ENCODE measurements around the gene GGA3. TPM values are rescaled to one million over a fixed set of nuclear protein-coding genes. Genes with fewer than 3 reads are reported as not detected.
A peak's percentile ranks its signal among the peaks of the same experiment; 100 is the strongest.
"Not testable (repeated sequence)": the region's sequence is repeated elsewhere in the genome, so short reads cannot be mapped to it uniquely, and the experiment has no call there.

The GGA3 gene
- total and polyA plus RNA-seq, 7 experiments from 2014 or later, result 13.2 to 128 (median 81.9) TPM

- Mint-ChIP-seq H3K27me3 (no peaks in the 10 kb centered on the region), H3K36me3 (peaks cover 0 to 14% (median 0%) of the 10 kb centered on the region in 5 donors), H3K9me3 (peaks cover 0 to 1% (median 0%) of the 10 kb centered on the region in 11 donors), H3K4me1 (peaks cover 9 to 40% (median 34%) of the 10 kb centered on the region in 7 donors), H3K27ac (no peak overlapping the region), H3K4me3 (peak overlapping the region in 1 of 10 donors; percentile 7)
- CTCF ChIA-PET, result no interaction called here
- no peak for DNase-seq
- no peaks in the 10 kb centered on the region for H3K9me3 ChIP-seq (ENCODE audit: control insufficient read depth in 2 of 3, low read length in 3 of 3)
- H3K27me3 ChIP-seq (ENCODE audit: control insufficient read depth in 2 of 2, insufficient read depth in 2 of 2, low read length in 2 of 2), result no peaks in the 10 kb centered on the region
- H3K4me1 ChIP-seq (ENCODE audit: control insufficient read depth in 2 of 2, insufficient read depth in 2 of 2, low read length in 2 of 2), result peaks cover 13 to 17% of the 10 kb centered on the region in 2 donors
- H3K27ac ChIP-seq (ENCODE audit: low read depth, low read length), result no peak overlapping the region
- peaks cover 0 to 60% (median 12%) of the 10 kb centered on the region in 3 experiments for H3K36me3 ChIP-seq (ENCODE audit: control insufficient read depth in 2 of 3, insufficient read depth in 3 of 3, low read length in 3 of 3)
- intact Hi-C loops (cut with micrococcal nuclease), result loop anchor here (10.0 kb wide), 2 partner anchors 281 to 319 kb away; partner anchors contain the start of genes CDR2L (in 1 of the 2) and MYO15B (in 1 of the 2)
- POLR2A ChIA-PET, result no interaction called here
- no peak for ATAC-seq
- H3K4me3 ChIP-seq (ENCODE audit: low read length), result no peak overlapping the region
Observed at GRCh38 chr17:75265614-75266315, 4.4 kb upstream of the GGA3 start.

- intact Hi-C loops (cut with micrococcal nuclease), result loop anchor here (5.0 to 10.0 kb wide), 3 partner anchors 278 to 519 kb away; partner anchors contain the start of genes CDR2L (in 1 of the 2), MYO15B (in 1 of the 2) and UNK (in 1 of the 2)
- H3K36me3 ChIP-seq (ENCODE audit: control insufficient read depth in 2 of 3, insufficient read depth in 3 of 3, low read length in 3 of 3), result peaks cover 0 to 57% (median 12%) of the 10 kb centered on the region in 3 experiments
- H3K27ac ChIP-seq (ENCODE audit: low read depth, low read length), result peak overlapping the region; percentile 99
- peaks cover 23% of the 10 kb centered on the region in 2 donors for H3K4me1 ChIP-seq (ENCODE audit: control insufficient read depth in 2 of 2, insufficient read depth in 2 of 2, low read length in 2 of 2)
- POLR2A ChIA-PET, result interaction anchor here (0.7 to 6.0 kb wide), 9 partner anchors 10 to 251 kb away, joined by 3 to 132 read pairs (median 10); partner anchors contain the start of genes GRB2, MIF4GD, MRPL58 and SLC25A19
- DNase-seq (no peak), ATAC-seq (no peak)
- Mint-ChIP-seq H3K27me3 (no peaks in the 10 kb centered on the region), H3K9me3 (peaks cover 0 to 1% (median 0%) of the 10 kb centered on the region in 11 donors), H3K4me3 (peak overlapping the region; percentile 73 to 100 (median 97)), H3K36me3 (peaks cover 0 to 19% (median 4%) of the 10 kb centered on the region in 5 donors), H3K4me1 (peaks cover 27 to 50% (median 47%) of the 10 kb centered on the region in 7 donors), H3K27ac (peak overlapping the region in 8 of 9 donors; percentile 37 to 100 (median 100))
- no peaks in the 10 kb centered on the region for H3K9me3 ChIP-seq (ENCODE audit: control insufficient read depth in 2 of 3, low read length in 3 of 3)
- no peak overlapping the region for H3K4me3 ChIP-seq (ENCODE audit: low read length)
- CTCF ChIA-PET, result interaction anchor here (0.6 to 3.7 kb wide), 7 partner anchors 7 to 393 kb away, joined by 3 to 26 read pairs (median 4); partner anchors contain the start of gene MIF4GD
- H3K27me3 ChIP-seq (ENCODE audit: control insufficient read depth in 2 of 2, insufficient read depth in 2 of 2, low read length in 2 of 2), result no peaks in the 10 kb centered on the region
Observed at GRCh38 chr17:75263055-75263454, 1.6 kb upstream of the GGA3 start.

GRCh38 chr17:75262112-75262606 lies 753 bp upstream of the GGA3 start:
- Mint-ChIP-seq H3K4me1 (peaks cover 36 to 58% (median 56%) of the 10 kb centered on the region in 7 donors), H3K9me3 (peaks cover 0 to 1% (median 0%) of the 10 kb centered on the region in 11 donors), H3K4me3 (peak overlapping the region; percentile 94 to 100 (median 97)), H3K27me3 (no peaks in the 10 kb centered on the region), H3K27ac (peak overlapping the region; percentile 100), H3K36me3 (peaks cover 0 to 19% (median 4%) of the 10 kb centered on the region in 5 donors)
- DNase-seq (no peak), ATAC-seq (no peak)
- Histone ChIP-seq H3K27ac (ENCODE audit: low read depth, low read length) (peak overlapping the region; percentile 99), H3K9me3 (ENCODE audit: control insufficient read depth in 2 of 3, low read length in 3 of 3) (no peaks in the 10 kb centered on the region), H3K4me1 (ENCODE audit: control insufficient read depth in 2 of 2, insufficient read depth in 2 of 2, low read length in 2 of 2) (peaks cover 23% of the 10 kb centered on the region in 2 donors), H3K36me3 (ENCODE audit: control insufficient read depth in 2 of 3, insufficient read depth in 3 of 3, low read length in 3 of 3) (peaks cover 0 to 48% (median 12%) of the 10 kb centered on the region in 3 experiments), H3K27me3 (ENCODE audit: control insufficient read depth in 2 of 2, insufficient read depth in 2 of 2, low read length in 2 of 2) (no peaks in the 10 kb centered on the region), H3K4me3 (ENCODE audit: low read length) (peak overlapping the region; percentile 98)
- intact Hi-C loops (cut with micrococcal nuclease), result loop anchor here (5.0 to 10.0 kb wide), 3 partner anchors 277 to 520 kb away; partner anchors contain the start of genes CDR2L (in 1 of the 2), MYO15B (in 1 of the 2) and UNK (in 1 of the 2)
- ChIA-PET POLR2A (interaction anchor here (0.8 to 6.0 kb wide), 23 partner anchors 10 to 514 kb away, joined by 3 to 132 read pairs (median 6); partner anchors contain the start of genes FDXR, GRB2, MIF4GD and MRPL58), CTCF (interaction anchor here (0.5 to 3.7 kb wide), 14 partner anchors 8 to 197 kb away, joined by 3 to 26 read pairs (median 3); partner anchors contain the start of genes GRB2, MIF4GD, SLC25A19 and SUMO2)

GRCh38 chr17:75260641-75261335 lies 618 bp downstream of the GGA3 start:
- Histone ChIP-seq H3K4me1 (ENCODE audit: control insufficient read depth in 2 of 2, insufficient read depth in 2 of 2, low read length in 2 of 2) (peaks cover 23% of the 10 kb centered on the region in 2 donors), H3K27me3 (ENCODE audit: control insufficient read depth in 2 of 2, insufficient read depth in 2 of 2, low read length in 2 of 2) (no peaks in the 10 kb centered on the region), H3K36me3 (ENCODE audit: control insufficient read depth in 2 of 3, insufficient read depth in 3 of 3, low read length in 3 of 3) (peaks cover 0 to 34% (median 6%) of the 10 kb centered on the region in 3 experiments), H3K4me3 (ENCODE audit: low read length) (peak overlapping the region; percentile 98), H3K27ac (ENCODE audit: low read depth, low read length) (peak overlapping the region; percentile 99), H3K9me3 (ENCODE audit: control insufficient read depth in 2 of 3, low read length in 3 of 3) (no peaks in the 10 kb centered on the region)
- Mint-ChIP-seq H3K9me3 (peaks cover 0 to 1% (median 0%) of the 10 kb centered on the region in 11 donors), H3K27ac (peak overlapping the region; percentile 100), H3K36me3 (peaks cover 0 to 14% (median 4%) of the 10 kb centered on the region in 5 donors), H3K4me3 (peak overlapping the region; percentile 94 to 100 (median 97)), H3K4me1 (peaks cover 44 to 72% (median 69%) of the 10 kb centered on the region in 7 donors), H3K27me3 (no peaks in the 10 kb centered on the region)
- peak; percentile 25 for ATAC-seq
- peak in 1 of 9 donors; percentile 54 for DNase-seq
- intact Hi-C loops (cut with micrococcal nuclease), result loop anchor here (1.0 to 10.0 kb wide), 20 partner anchors 10 to 1466 kb away; partner anchors contain the start of genes GRB2 (in 2 of the 2), MIF4GD (in 2 of the 2), NUP85 (in 2 of the 2) and SLC25A19 (in 2 of the 2)
- ChIA-PET CTCF (interaction anchor here (0.6 to 3.7 kb wide), 7 partner anchors 10 to 299 kb away, joined by 3 to 26 read pairs (median 3); partner anchors contain the start of genes MIF4GD and SUMO2), POLR2A (interaction anchor here (0.6 to 6.0 kb wide), 23 partner anchors 12 to 522 kb away, joined by 3 to 132 read pairs (median 5); partner anchors contain the start of genes GRB2, MIF4GD, MRPL58 and NAT9)

DNA sequence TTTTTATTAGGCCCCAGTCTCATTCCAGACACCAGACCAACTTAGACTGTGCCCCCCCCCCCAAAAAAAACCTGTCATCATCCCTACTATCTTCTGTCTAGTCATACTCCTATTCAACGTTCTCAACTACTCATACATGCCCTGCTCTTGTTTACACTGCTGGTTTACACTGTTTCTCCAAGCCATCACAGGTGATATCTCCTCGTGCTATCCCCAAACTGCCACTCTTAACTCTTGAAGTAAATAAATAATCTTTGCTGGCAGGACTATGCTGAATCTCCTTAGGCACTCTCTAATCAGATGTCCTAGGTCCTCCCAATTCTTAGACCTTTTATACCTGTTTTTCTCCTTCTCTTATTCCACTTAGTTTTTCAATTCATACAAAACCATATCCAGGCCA lies 4.2 kb downstream of the GGA3 start:
- H3K9me3 ChIP-seq (ENCODE audit: control insufficient read depth in 2 of 3, low read length in 3 of 3); DNase-seq; ATAC-seq; intact Hi-C loops (cut with micrococcal nuclease); H3K36me3 Mint-ChIP-seq; H3K9me3 Mint-ChIP-seq; CTCF ChIA-PET; H3K27ac ChIP-seq (ENCODE audit: low read depth, low read length); POLR2A ChIA-PET; H3K4me3 ChIP-seq (ENCODE audit: low read length); H3K27me3 Mint-ChIP-seq; H3K27me3 ChIP-seq (ENCODE audit: control insufficient read depth in 2 of 2, insufficient read depth in 2 of 2, low read length in 2 of 2): not testable (repeated sequence)
- Mint-ChIP-seq H3K4me1 (peaks cover 57 to 98% (median 90%) of the 10 kb centered on the region in 7 donors), H3K27ac (peak overlapping the region in 4 of 9 donors; percentile 24 to 88 (median 65)), H3K4me3 (peak overlapping the region in 2 of 10 donors; percentile 30 to 43)
- H3K36me3 ChIP-seq (ENCODE audit: control insufficient read depth in 2 of 3, insufficient read depth in 3 of 3, low read length in 3 of 3), result peaks cover 0 to 12% (median 0%) of the 10 kb centered on the region in 3 experiments
- peaks cover 15 to 17% of the 10 kb centered on the region in 2 donors for H3K4me1 ChIP-seq (ENCODE audit: control insufficient read depth in 2 of 2, insufficient read depth in 2 of 2, low read length in 2 of 2)
